ENCODE data around the gene ACCSL.
A peak's percentile ranks its signal among the peaks of the same experiment; 100 is the strongest.

The ACCSL gene

GRCh38 chr11:44004452-44005062, 43.2 kb upstream of the ACCSL start:
- no peaks in the 10 kb centered on the region for H3K27me3 ChIP-seq (ENCODE audit: insufficient read depth, low read depth, severe bottlenecking)
- H3K9me3 ChIP-seq (ENCODE audit: severe bottlenecking), result no peaks in the 10 kb centered on the region
- TF ChIP-seq, protein P1, sequence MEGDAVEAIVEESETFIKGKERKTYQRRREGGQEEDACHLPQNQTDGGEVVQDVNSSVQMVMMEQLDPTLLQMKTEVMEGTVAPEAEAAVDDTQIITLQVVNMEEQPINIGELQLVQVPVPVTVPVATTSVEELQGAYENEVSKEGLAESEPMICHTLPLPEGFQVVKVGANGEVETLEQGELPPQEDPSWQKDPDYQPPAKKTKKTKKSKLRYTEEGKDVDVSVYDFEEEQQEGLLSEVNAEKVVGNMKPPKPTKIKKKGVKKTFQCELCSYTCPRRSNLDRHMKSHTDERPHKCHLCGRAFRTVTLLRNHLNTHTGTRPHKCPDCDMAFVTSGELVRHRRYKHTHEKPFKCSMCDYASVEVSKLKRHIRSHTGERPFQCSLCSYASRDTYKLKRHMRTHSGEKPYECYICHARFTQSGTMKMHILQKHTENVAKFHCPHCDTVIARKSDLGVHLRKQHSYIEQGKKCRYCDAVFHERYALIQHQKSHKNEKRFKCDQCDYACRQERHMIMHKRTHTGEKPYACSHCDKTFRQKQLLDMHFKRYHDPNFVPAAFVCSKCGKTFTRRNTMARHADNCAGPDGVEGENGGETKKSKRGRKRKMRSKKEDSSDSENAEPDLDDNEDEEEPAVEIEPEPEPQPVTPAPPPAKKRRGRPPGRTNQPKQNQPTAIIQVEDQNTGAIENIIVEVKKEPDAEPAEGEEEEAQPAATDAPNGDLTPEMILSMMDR (IDR thresholded peaks at IDR 0.05; ENCODE audit: low read depth, low read length), result no peak
- DNase-seq, result no peak
- H3K4me3 ChIP-seq (ENCODE audit: low read depth, low read length), result no peak overlapping the region
- no peak overlapping the region for H3K27ac ChIP-seq
- H3K36me3 ChIP-seq, result no peaks in the 10 kb centered on the region

- Histone ChIP-seq H3K27me3 (ENCODE audit: insufficient read depth, low read depth, severe bottlenecking) (no peaks in the 10 kb centered on the region), H3K9me3 (ENCODE audit: severe bottlenecking) (no peaks in the 10 kb centered on the region), H3K36me3 (no peaks in the 10 kb centered on the region), H3K4me3 (ENCODE audit: low read depth, low read length) (no peak overlapping the region), H3K27ac (no peak overlapping the region)
- peak; percentile 30 for DNase-seq
- TF ChIP-seq, protein P1 (IDR thresholded peaks at IDR 0.05; ENCODE audit: low read depth, low read length), result no peak
Observed at GRCh38 chr11:44005063-44005701, 42.6 kb upstream of the ACCSL start.

DNA sequence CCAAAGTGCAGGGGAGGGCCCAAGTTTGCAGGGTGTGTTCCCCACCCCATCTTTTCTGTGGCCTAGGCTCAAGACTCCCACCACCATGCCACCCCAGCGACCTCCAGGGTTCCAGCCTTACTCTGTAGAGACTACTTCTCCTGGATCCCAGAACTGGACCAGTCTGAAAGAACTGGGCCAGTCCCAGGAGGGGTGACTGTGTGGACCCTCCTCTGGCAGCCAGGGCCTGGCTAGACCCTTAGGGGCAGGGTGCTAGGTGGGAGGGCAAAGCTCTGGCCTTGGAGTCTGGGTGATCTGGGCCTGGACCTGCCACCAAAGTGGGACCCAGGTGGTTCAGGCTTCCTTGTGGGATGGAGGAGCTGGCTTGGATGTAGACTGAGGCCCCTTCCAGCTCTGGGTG, 41.8 kb upstream of the ACCSL start:
- Histone ChIP-seq H3K4me3 (ENCODE audit: low read depth, low read length) (no peak overlapping the region), H3K27me3 (ENCODE audit: insufficient read depth, low read depth, severe bottlenecking) (no peaks in the 10 kb centered on the region), H3K9me3 (ENCODE audit: severe bottlenecking) (no peaks in the 10 kb centered on the region), H3K27ac (no peak overlapping the region), H3K36me3 (no peaks in the 10 kb centered on the region)
- TF ChIP-seq, protein P1 (IDR thresholded peaks at IDR 0.05; ENCODE audit: low read depth, low read length), result no peak
- DNase-seq, result no peak

GRCh38 chr11:44006917-44007361, 40.8 kb upstream of the ACCSL start:
- DNase-seq, result no peak
- TF ChIP-seq, protein P1 (IDR thresholded peaks at IDR 0.05; ENCODE audit: low read depth, low read length), result no peak

DNA sequence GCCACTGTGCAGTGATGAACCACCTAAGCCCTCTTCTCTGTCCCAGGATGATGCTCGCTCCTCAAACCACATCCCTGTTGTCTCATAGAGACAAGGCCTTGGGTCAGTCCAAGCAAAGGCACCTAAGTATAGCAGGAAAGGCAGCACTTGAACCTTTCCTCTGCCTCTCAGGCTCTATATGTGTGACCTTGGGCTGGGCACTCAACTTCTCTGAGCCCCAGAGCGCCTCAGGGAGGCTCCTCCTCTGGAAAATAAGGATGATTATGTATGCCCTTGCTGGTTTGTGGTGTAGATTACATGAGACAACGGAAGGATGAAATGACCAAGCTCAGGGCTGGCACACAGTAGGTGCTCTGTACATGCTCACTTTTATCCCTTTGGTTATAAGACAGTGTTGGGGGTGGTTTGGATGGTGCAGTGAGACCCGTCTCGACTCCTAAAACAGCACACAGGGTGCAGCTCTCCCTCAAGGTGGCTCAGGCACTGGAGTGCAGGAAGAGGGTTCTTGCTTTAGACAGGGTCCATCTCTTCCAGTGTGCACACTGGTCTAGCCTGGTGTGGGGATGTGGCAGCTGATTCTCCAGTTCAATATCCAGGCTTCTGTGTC, 40.2 kb upstream of the ACCSL start:
- Histone ChIP-seq H3K36me3 (no peaks in the 10 kb centered on the region), H3K4me3 (ENCODE audit: low read depth, low read length) (no peak overlapping the region), H3K27ac (no peak overlapping the region), H3K27me3 (ENCODE audit: insufficient read depth, low read depth, severe bottlenecking) (no peaks in the 10 kb centered on the region), H3K9me3 (ENCODE audit: severe bottlenecking) (no peaks in the 10 kb centered on the region)
- TF ChIP-seq, protein P1 (IDR thresholded peaks at IDR 0.05; ENCODE audit: low read depth, low read length), result no peak
- no peak for DNase-seq

More at GRCh38 chr11:44006917-44007361, 40.8 kb upstream of the ACCSL start:
- Histone ChIP-seq H3K27me3 (ENCODE audit: insufficient read depth, low read depth, severe bottlenecking) (no peaks in the 10 kb centered on the region), H3K27ac (no peak overlapping the region), H3K36me3 (no peaks in the 10 kb centered on the region), H3K4me3 (ENCODE audit: low read depth, low read length) (no peak overlapping the region), H3K9me3 (ENCODE audit: severe bottlenecking) (no peaks in the 10 kb centered on the region)

All from WERI-Rb-1 (cell line).